Ureter (tissue), 1 donor: ENCODE measurements around the gene FBRSL1. TPM values are rescaled to one million over a fixed set of nuclear protein-coding genes. Genes with fewer than 3 reads are reported as not detected.
"Not testable (repeated sequence)": the region's sequence is repeated elsewhere in the genome, so short reads cannot be mapped to it uniquely, and the experiment has no call there.

Experiments
- DNase-seq: peaks from one replicate; pipeline ENCODE4 v3.0.0-alpha.2; 2020; ENCODE audit warnings: low spot score
- total RNA-seq: library from RNA; stranded (reverse); gene quantifications from one replicate; pipeline ENCODE4 v1.2.4, GENCODE V29; 2023
- donor health status: DM: yes; HTN: yes; CAD: no.

FBRSL1 gene
- total RNA-seq, 1 donor from 2014 or later = 68.7 TPM

GRCh38 chr12:132470397-132470796 is 19.6 kb upstream of the FBRSL1 start:
- DNase-seq = no peak

DNA sequence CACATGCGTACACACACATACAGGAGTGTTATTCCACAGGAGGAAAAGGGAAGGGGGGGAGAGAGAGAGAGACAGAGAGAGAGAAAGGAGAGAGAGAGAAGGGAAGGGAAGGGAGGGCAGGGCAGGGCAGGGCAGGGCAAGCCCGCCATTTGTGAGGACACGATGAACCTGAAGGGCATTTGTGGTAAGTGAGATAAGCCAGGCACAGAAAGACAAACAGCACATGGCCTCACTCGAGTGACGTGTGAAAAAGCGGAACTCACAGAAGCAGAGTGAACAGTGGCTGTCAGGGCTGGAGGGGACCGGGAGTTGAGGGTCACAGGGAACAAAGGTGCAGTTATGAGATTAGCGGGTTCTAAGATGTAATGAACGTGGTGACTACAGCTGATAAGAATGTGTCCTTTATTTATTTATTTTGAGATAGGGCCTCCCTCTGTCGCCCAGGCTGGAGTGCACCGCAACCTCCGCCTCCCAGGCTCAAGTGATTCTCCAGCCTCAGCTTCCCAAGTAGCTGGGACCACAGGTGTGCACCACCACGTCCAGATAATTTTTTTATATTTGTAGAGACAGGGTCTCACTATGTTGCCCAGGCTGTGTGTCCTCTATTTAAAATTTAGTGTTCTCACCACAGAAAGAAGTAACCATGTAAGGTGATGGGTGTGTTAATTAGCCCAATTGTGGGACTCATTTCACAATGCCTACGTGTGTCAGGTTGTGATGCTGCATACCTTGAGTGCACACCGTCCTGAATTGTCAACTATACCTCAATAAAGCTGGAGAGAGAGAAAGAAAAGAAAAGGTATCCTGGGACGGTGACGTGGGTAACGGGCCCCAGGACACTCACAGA is 18.7 kb upstream of the FBRSL1 start:
- no peak for DNase-seq

DNA sequence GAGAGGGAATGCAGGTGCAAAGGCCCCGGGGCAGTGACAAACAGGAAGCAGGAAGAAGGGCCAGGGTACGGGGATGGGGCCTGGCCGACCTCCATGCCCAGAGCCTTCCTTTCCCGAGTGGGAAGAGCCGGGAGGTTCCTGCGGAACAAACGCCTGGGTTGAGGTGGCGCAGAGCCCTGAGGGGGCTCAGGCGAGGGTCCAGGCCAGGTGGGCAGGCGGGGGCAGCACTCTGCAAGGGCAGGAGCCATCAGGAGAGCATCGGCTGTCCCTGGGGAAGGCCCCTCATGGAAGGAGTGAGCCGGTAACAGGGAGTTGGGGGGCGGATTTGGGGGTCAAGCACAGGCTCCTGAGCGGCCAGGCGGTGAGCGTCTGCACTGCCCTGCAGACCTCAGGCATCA is 18.1 kb upstream of the FBRSL1 start:
- DNase-seq = no peak

DNA sequence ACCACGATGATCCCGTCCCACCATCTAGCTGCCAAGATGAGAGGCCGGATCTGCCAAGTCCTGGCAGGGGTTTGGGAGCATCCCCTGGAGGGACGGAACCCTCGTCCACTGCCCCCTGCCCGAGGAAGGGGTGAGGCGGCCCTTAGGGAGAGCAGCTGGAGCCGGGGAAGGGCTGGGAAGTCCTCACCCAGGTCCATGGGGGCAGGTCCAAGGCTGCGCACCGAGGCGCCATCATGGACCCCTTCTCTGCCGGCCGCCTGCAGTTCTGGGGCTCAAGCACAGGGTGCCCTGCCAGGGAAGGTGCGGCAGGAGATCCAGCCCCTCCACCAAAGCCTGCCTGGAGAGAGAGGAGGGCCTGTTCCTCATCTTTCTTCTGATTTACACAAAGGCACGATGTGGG is 17.6 kb upstream of the FBRSL1 start:
- DNase-seq = no peak

DNA sequence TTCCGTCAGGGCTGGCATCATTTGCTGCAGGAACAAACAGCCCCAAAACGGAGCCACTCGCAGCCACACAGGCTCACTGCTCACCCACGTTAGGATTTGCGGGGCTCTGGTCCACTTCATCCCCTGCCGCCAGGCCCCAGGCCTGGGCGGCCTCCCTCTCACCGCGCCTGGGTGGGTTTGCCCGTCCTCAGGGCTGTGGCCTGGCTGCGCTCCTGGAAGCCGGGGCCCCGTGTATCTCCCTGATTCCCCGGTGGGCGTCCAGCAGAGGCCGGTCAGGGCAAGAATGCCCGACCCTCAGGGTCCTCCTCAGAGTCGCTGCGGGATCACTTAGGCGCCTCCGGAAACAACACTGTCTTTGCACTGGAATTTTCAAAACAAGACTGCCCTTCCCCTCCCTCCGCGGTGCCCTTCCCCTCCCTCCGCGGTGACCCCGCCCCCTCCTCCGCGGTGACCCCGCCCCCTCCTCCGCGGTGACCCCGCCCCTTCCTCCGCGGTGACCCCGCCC is 15.7 kb upstream of the FBRSL1 start:
- no peak for DNase-seq

DNA sequence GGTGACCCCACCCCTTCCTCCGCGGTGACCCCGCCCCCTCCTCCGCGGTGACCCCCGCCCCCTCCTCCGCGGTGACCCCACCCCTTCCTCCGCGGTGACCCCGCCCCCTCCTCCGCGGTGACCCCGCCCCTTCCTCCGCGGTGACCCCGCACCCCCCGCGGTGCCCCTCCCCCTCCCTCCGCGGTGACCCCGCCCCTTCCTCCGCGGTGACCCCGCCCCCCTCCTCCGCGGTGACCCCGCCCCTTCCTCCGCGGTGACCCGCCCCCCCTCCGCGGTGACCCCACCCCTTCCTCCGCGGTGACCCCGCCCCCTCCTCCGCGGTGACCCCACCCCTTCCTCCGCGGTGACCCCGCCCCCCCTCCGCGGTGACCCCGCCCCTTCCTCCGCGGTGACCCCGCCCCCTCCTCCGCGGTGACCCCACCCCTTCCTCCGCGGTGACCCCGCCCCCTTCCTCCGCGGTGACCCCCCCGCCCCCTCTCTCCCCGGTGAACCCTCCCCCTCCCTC is 15.1 kb upstream of the FBRSL1 start:
- not testable (repeated sequence) for DNase-seq

GRCh38 chr12:132475304-132476037 is 14.5 kb upstream of the FBRSL1 start:
- DNase-seq = no peak

GRCh38 chr12:132476038-132476414 is 13.9 kb upstream of the FBRSL1 start:
- no peak for DNase-seq

- no peak for DNase-seq
These were observed 13.5 kb upstream of the FBRSL1 start for GRCh38 chr12:132476421-132476820.

DNA sequence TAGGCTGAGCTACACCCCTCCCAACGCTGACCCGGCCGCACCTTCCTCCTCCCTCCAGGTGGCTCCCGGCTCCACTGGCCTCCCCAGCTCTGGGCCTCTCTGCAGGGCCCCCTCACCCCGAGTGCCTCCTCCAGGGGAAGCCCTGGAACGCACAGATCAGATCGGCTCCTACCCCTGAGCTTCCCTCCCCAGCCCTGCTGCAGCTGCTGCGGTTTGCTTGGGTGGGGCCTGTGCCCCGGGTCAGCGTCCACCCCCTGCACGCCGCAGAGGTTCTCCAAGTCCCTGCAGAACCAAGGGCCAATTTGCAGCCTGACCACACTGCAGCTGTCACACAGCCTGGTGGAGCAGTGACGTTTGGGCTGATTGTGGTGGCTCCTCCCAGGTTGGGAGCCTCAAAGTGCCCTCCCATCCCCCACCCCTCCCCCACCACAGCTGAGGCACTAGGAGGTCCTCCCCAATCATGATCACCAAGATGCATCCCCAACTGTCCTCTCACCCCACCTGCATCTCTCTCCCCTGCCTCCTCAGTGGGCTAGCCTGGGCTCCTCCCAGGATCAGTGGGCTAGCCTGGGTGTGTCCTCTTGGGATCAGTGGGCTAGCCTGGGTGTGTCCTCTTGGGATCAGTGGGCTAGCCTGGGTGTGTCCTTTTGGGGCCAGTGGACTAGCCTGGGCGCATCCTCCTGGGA is 12.8 kb upstream of the FBRSL1 start:
- no peak for DNase-seq

GRCh38 chr12:132477703-132478432 is 12.1 kb upstream of the FBRSL1 start:
- no peak for DNase-seq

- no peak for DNase-seq
These were observed 11.5 kb upstream of the FBRSL1 start for GRCh38 chr12:132478433-132478803.

GRCh38 chr12:132478845-132479244 is 11.1 kb upstream of the FBRSL1 start:
- no peak for DNase-seq

GRCh38 chr12:132479291-132479690 is 10.7 kb upstream of the FBRSL1 start:
- DNase-seq = no peak

DNA sequence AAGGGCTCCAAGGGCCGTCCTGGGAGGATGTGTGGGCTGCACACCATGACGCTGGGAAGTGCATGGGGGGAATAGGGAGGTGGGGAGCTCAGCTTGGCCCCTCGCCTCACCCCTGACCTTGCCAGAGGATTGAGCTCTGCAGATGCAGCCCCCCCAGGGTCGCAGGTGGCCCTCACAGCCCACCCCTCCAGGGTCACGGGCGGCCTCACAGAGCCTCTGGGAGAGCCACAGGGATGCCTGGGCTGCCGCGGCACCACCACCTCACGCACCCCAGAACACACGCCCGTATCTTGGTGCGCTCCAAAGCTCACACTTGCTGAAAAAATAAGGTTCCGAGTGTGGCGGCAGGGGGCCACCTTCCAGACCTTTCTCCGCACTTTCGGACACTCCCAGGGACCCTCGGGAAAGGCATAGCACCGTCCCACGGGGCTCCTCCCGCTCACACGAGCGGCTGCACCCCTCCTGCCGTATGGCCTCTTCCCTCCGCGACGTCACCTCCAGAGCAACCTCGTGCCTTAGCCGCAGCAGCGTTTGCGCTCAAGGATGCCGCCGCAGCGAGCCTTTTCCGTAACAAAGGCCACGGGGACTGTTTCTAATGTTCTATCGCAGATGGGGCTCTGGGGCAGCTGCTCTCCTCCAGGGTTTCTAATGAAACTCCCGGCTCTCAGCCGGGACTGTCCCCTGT is 9.9 kb upstream of the FBRSL1 start:
- DNase-seq = no peak

DNA sequence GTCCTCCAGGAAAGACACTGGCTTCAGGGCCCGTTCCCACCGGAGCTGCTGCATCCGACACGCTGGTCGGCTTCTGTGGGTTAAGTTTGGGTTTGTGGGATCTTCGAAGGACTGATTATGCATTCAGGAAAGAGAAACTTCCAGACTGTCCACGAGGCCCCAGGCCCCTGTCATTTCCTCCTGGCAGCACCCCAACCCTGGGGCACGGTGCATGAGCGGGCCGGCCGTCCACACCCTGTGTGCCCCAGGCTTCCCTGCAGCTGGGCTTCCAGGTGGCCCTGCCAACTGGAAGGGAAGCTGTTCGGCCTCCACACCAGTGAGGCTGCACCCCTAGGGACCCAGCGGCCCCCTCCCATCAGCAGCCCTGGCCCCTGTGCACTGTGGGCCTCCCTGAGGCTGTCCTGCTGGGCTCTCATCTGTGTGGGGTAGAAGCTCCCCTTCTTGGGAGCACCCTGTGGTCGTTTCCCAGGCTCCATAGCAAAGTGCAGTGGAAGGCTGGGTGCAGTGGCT is 9.3 kb upstream of the FBRSL1 start:
- DNase-seq = no peak

- no peak for DNase-seq
These were observed 8.6 kb upstream of the FBRSL1 start for GRCh38 chr12:132481345-132481744.

DNA sequence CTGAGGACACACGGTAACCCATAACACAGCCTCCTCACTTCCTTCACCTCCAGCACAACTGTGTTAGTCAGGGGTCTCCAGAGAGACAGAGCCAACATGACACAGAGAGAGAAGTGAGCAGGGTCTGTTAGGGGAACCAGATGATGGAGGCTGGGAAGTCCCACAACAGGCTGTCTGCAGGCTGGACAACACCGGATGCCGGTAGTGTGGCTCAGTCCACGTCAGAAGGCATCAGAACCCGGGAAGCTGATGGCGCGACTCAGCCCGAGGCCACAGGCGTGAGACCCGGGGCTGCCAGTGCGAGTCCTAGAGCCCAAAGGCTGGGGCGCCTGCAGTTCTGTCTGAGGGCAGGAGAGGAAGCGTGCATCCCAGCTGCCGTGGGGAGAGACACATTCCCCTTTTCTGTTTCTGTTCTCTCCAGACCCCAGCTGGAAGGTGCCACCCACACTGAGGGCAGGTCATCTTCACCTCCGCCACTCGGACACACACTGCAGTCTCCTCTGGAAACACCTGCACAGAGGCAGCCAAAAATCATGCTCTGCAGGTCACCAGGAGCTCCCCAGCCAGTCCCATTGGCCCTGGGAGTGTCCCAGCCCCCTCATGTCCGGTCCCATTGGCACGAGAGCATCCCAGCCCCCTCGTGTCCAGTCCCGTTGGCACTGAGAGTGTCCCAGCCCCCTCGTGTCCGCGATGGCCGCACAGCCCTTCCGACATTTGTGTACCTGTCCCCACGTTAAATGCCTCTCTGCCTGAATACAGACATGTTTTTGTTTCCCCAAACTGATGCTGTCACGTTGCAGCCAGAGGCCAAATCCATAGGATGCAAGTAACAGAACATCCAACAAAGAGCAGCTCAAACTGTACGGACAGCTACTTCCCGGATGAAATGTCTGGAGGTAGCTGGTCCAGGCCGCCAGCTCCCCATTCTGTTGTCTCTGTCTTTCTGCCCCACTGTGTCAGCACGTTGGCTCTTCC is 7.9 kb upstream of the FBRSL1 start:
- DNase-seq = no peak

DNA sequence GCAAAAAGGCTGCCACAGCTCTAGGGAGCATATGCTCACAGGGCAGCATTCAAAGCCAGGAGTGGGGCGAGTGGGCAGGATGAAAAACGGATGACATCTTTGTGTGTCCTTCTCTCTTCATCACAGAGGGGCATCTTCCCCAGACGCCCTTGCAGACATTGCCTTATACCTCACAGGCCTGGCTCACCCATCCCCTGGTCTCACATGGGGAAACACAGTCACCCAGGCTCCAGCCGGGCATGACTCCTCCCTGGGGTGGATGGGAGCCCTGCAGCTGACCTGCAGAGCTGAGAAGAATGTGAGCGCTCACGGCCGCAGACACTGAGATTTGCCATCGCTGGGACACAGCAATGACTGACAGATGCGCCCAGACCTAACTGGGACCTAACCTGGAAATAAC is 7.2 kb upstream of the FBRSL1 start:
- DNase-seq = no peak

GRCh38 chr12:132483208-132483607 is 6.7 kb upstream of the FBRSL1 start:
- DNase-seq = no peak
